ENCODE data around the gene MDC1. TPM values are rescaled to one million over a fixed set of nuclear protein-coding genes. Genes with fewer than 3 reads are reported as not detected.

The MDC1 gene
- total and polyA plus RNA-seq, 2 of the 13 experiments (the other 11 are each of a cell fraction or from before 2014, with no cell fraction given): 8.4 to 14.0 TPM

DNA sequence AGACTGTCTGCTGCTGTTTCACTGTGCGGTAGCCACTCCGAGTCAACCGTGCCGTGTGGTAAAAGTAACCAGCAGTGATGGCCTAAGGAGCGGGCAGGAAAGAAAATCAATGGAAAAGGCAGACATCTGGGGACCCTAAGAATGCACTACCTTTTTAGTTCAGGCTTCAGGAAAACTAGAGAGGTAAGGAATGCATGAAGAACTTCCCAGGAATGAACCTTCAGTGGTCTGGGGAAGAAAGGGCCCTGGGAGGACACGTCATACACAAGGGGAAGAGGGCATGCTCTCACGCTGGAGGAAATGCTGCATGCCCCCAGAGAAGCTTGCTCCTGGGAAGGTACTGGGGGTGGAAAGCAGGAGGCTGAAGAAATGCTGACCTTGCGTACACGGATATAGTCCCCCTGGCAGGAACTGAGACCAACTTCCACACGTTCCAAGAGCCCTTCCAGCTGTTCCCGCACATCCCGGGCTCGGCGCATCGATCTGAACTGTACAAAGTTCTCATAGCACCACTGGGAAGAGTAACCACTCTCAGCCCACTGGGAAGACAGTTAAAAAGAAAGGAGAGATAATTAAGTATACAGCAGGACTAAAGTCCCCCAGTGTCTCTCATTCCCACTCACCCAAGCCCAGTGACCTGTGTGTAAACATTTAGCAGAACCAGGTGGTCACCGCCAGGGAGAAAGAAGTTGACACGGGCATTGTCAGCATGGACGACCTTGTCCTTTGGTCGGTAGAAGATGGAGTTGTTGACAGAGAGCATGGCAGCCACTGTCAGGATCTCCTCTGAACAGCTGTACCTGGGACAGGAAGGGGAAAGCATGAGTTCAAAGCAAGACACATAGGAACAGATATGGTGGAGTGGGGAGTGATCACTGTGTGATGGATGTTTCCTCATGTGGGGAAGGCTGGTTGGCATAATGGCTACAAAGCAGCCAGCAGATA is 62.0 kb downstream of the MDC1 start (continued):
- no peak for TF ChIP-seq PAWR (CRISPR knock-in tag; IDR thresholded peaks at IDR 0.05; ENCODE audit: borderline replicate concordance)
- TF ChIP-seq LCORL (IDR thresholded peaks at IDR 0.05): no peak
- TF ChIP-seq LCORL (CRISPR knock-in tag; IDR thresholded peaks at IDR 0.05): peak; percentile 90
- no peak; the same call in 1 of the 2 replicates for TF ChIP-seq ZNF616 (CRISPR knock-in tag; IDR thresholded peaks at IDR 0.05; ENCODE audit: low read depth)
- TF ChIP-seq, protein P1, sequence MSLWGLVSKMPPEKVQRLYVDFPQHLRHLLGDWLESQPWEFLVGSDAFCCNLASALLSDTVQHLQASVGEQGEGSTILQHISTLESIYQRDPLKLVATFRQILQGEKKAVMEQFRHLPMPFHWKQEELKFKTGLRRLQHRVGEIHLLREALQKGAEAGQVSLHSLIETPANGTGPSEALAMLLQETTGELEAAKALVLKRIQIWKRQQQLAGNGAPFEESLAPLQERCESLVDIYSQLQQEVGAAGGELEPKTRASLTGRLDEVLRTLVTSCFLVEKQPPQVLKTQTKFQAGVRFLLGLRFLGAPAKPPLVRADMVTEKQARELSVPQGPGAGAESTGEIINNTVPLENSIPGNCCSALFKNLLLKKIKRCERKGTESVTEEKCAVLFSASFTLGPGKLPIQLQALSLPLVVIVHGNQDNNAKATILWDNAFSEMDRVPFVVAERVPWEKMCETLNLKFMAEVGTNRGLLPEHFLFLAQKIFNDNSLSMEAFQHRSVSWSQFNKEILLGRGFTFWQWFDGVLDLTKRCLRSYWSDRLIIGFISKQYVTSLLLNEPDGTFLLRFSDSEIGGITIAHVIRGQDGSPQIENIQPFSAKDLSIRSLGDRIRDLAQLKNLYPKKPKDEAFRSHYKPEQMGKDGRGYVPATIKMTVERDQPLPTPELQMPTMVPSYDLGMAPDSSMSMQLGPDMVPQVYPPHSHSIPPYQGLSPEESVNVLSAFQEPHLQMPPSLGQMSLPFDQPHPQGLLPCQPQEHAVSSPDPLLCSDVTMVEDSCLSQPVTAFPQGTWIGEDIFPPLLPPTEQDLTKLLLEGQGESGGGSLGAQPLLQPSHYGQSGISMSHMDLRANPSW (CRISPR knock-in tag; IDR thresholded peaks at IDR 0.05; ENCODE audit: borderline replicate concordance): peak; percentile 64; the same call in 1 of the 2 replicates
- peak; percentile 84; the same call in 1 of the 2 replicates for TF ChIP-seq SPEN (CRISPR knock-in tag; IDR thresholded peaks at IDR 0.05; ENCODE audit: low read depth)
- TF ChIP-seq SALL1 (CRISPR knock-in tag; IDR thresholded peaks at IDR 0.05): peak; percentile 98
- no peak for TF ChIP-seq ZNF10 (CRISPR knock-in tag; IDR thresholded peaks at IDR 0.05; ENCODE audit: borderline replicate concordance, low read depth)
- TF ChIP-seq, protein P2, sequence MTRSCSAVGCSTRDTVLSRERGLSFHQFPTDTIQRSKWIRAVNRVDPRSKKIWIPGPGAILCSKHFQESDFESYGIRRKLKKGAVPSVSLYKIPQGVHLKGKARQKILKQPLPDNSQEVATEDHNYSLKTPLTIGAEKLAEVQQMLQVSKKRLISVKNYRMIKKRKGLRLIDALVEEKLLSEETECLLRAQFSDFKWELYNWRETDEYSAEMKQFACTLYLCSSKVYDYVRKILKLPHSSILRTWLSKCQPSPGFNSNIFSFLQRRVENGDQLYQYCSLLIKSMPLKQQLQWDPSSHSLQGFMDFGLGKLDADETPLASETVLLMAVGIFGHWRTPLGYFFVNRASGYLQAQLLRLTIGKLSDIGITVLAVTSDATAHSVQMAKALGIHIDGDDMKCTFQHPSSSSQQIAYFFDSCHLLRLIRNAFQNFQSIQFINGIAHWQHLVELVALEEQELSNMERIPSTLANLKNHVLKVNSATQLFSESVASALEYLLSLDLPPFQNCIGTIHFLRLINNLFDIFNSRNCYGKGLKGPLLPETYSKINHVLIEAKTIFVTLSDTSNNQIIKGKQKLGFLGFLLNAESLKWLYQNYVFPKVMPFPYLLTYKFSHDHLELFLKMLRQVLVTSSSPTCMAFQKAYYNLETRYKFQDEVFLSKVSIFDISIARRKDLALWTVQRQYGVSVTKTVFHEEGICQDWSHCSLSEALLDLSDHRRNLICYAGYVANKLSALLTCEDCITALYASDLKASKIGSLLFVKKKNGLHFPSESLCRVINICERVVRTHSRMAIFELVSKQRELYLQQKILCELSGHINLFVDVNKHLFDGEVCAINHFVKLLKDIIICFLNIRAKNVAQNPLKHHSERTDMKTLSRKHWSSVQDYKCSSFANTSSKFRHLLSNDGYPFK (CRISPR knock-in tag; IDR thresholded peaks at IDR 0.05; ENCODE audit: borderline replicate concordance): peak; percentile 75; the same call in 1 of the 2 replicates
- TF ChIP-seq PHF21A (CRISPR knock-in tag; IDR thresholded peaks at IDR 0.05): peak; percentile 97
- TF ChIP-seq ZNF891 (CRISPR knock-in tag; IDR thresholded peaks at IDR 0.05): no peak
- TF ChIP-seq, protein P3, sequence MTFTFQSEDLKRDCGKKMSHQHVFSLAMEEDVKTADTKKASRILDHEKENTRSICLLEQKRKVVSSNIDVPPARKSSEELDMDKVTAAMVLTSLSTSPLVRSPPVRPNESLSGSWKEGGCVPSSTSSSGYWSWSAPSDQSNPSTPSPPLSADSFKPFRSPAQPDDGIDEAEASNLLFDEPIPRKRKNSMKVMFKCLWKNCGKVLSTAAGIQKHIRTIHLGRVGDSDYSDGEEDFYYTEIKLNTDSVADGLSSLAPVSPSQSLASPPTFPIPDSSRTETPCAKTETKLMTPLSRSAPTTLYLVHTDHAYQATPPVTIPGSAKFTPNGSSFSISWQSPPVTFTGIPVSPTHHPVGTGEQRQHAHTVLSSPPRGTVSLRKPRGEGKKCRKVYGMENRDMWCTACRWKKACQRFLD (CRISPR knock-in tag; IDR thresholded peaks at IDR 0.05; ENCODE audit: borderline replicate concordance): peak; percentile 63; the same call in 1 of the 2 replicates
- TF ChIP-seq ZSCAN31 (CRISPR knock-in tag; IDR thresholded peaks at IDR 0.05; ENCODE audit: low read depth): peak; percentile 83
- TF ChIP-seq HNF4A (CRISPR knock-in tag; IDR thresholded peaks at IDR 0.05): peak; percentile 99
- no peak; the same call in 1 of the 2 replicates for TF ChIP-seq REPIN1 (CRISPR knock-in tag; IDR thresholded peaks at IDR 0.05; ENCODE audit: borderline replicate concordance, low read depth)
- no peak for TF ChIP-seq HOXA7 (CRISPR knock-in tag; IDR thresholded peaks at IDR 0.05)
- TF ChIP-seq, protein P4, sequence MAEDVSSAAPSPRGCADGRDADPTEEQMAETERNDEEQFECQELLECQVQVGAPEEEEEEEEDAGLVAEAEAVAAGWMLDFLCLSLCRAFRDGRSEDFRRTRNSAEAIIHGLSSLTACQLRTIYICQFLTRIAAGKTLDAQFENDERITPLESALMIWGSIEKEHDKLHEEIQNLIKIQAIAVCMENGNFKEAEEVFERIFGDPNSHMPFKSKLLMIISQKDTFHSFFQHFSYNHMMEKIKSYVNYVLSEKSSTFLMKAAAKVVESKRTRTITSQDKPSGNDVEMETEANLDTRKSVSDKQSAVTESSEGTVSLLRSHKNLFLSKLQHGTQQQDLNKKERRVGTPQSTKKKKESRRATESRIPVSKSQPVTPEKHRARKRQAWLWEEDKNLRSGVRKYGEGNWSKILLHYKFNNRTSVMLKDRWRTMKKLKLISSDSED (CRISPR knock-in tag; IDR thresholded peaks at IDR 0.05): 0 out of 2 replicates have a peak, but pooled peaks have one; percentile 56
- TF ChIP-seq ZNF207 (IDR thresholded peaks at IDR 0.05; ENCODE audit: borderline replicate concordance): no peak
- TF ChIP-seq KLF6 (CRISPR knock-in tag; IDR thresholded peaks at IDR 0.05): no peak

Data from HepG2 (cell line).